H1 (cell line): ENCODE results near the gene SAFB2. TPM values are rescaled to one million over a fixed set of nuclear protein-coding genes. Genes with fewer than 3 reads are reported as not detected.

Source experiments
- CHD7 ChIP-seq: fragments of 300-600 bp; sonication (generic); IDR thresholded peaks from 2 replicates; pipeline ENCODE4 v1.7.1; 2012; ENCODE audit warnings: low read length, moderate library complexity, mild to moderate bottlenecking, inconsistent platforms; ENCODE audit not compliant: insufficient replicate concordance
- CTBP2 ChIP-seq: IDR thresholded peaks from 2 replicates; pipeline ENCODE4 v1.7.0; 2011; ENCODE audit warnings: borderline replicate concordance, mild to moderate bottlenecking, moderate library complexity, mixed read lengths, low read length; ENCODE audit not compliant: insufficient read depth, insufficient read length
- GABPA ChIP-seq: IDR thresholded peaks from 2 replicates; pipeline ENCODE4 v1.6.1; 2011; ENCODE audit warnings: mild to moderate bottlenecking, low read length, moderate library complexity, borderline replicate concordance; ENCODE audit not compliant: insufficient read depth
- KDM5A ChIP-seq: fragments of 200-600 bp; IDR thresholded peaks from 2 replicates; pipeline ENCODE4 v1.7.1; 2012; ENCODE audit warnings: mild to moderate bottlenecking, low read length, inconsistent platforms, mixed read lengths
- SIX5 ChIP-seq: IDR thresholded peaks from 2 replicates; pipeline ENCODE4 v1.6.1; 2011; ENCODE audit warnings: mild to moderate bottlenecking, low read depth, low read length
- SP2 ChIP-seq: IDR thresholded peaks from 2 replicates; pipeline ENCODE4 v1.6.1; 2012; ENCODE audit warnings: mild to moderate bottlenecking, low read length, inconsistent platforms
- SUZ12 ChIP-seq: fragments of 200-600 bp; sonication (generic); IDR thresholded peaks from 2 replicates; pipeline ENCODE4 v1.6.1; 2012; ENCODE audit warnings: mild to moderate bottlenecking, inconsistent platforms, low read length, moderate library complexity, mixed read lengths
- TCF12 ChIP-seq: IDR thresholded peaks from 2 replicates; pipeline ENCODE4 v1.6.1; 2011; ENCODE audit warnings: low read depth, mild to moderate bottlenecking, low read length
- ZNF274 ChIP-seq: IDR thresholded peaks from 2 replicates; pipeline ENCODE4 v1.7.0; 2012; ENCODE audit warnings: low read length, borderline replicate concordance; ENCODE audit errors: extremely low read depth
- polyA plus RNA-seq, 7 experiments: library from polyadenylated mRNA; depleted of rRNA in 3 of 7; stranded (reverse) in 5 of 7; unstranded in 2 of 7; fragments of >200 nt in 5 of 7; fragments of 200-250 nt in 2 of 7; gene quantifications; 1 replicate in 5 of 7; 2 replicates in 1 of 7; 4 replicates in 1 of 7; pipeline versions ENCODE4 v1.2.1 to v1.2.3, GENCODE V29; 2011 to 2013; ENCODE audit warnings: missing spikeins in 2 of 7, mixed read lengths in 2 of 7
- total RNA-seq: library from RNA; stranded (reverse); fragmentation: NEBNext Ultra II Directional; extraction: Animal tissue kit (Norgen Biotek cat#: 25700); gene quantifications from 2 replicates; pipeline ENCODE4 v1.2.1, GENCODE V29; 2021

Gene SAFB2
- total and polyA plus RNA-seq, 2 of the 8 experiments (the other 6 are each of a cell fraction or from before 2014, with no cell fraction given): 14.8 to 63.8 TPM

GRCh38 chr19:5622465-5623396, at the start of gene SAFB2, which contains the start of gene SAFB (continued):
- TF ChIP-seq CHD7 (no peak), SP2 (no peak), SIX5 (no peak), GABPA (no peak), CTBP2 (no peak), TCF12 (no peak), KDM5A (no peak), SUZ12 (no peak), ZNF274 (no peak)
